ENCODE data around the gene MEIOB. TPM values are rescaled to one million over a fixed set of nuclear protein-coding genes. Genes with fewer than 3 reads are reported as not detected.

Gene MEIOB
- total and polyA plus RNA-seq, 8 donors, result 0.13 TPM; not detected in 7

GRCh38 chr16:1851793-1852192 lies 20.2 kb downstream of the MEIOB start:
- WGBS, 5 donors, result 60 to 72% (median 64%) methylated on average over 4 of the region's 4 CpGs

GRCh38 chr16:1850981-1851380 lies 21.0 kb downstream of the MEIOB start:
- no peaks in the 10 kb centered on the region for H3K36me3 ChIP-seq
- H3K27me3 ChIP-seq, result peaks cover 0 to 39% (median 4%) of the 10 kb centered on the region in 3 donors
- no peak overlapping the region for H3K4me3 ChIP-seq
- no peaks in the 10 kb centered on the region for H3K9me3 ChIP-seq
- intact Hi-C loops (cut with DNase I; ENCODE audit: low total_unique reads), result no loop called here
- no peak overlapping the region for H3K27ac ChIP-seq
- H3K4me1 ChIP-seq, result no peaks in the 10 kb centered on the region
- WGBS, 5 donors, result 71 to 77% (median 73%) methylated on average over 7 of the region's 7 CpGs
- no peak for DNase-seq
- TF ChIP-seq POLR2AphosphoS5 (IDR thresholded peaks at IDR 0.05), result no peak
- no peak for TF ChIP-seq POLR2A (IDR thresholded peaks at IDR 0.05)
- no peak for TF ChIP-seq EP300 (IDR thresholded peaks at IDR 0.05)
- TF ChIP-seq CTCF (IDR thresholded peaks at IDR 0.05), result no peak

More at GRCh38 chr16:1851793-1852192, 20.2 kb downstream of the MEIOB start:
- Histone ChIP-seq H3K27me3 (peaks cover 0 to 37% (median 4%) of the 10 kb centered on the region in 3 donors), H3K36me3 (no peaks in the 10 kb centered on the region), H3K9me3 (no peaks in the 10 kb centered on the region), H3K4me3 (no peak overlapping the region), H3K27ac (no peak overlapping the region), H3K4me1 (no peaks in the 10 kb centered on the region)
- no peak for DNase-seq
- intact Hi-C loops (cut with DNase I; ENCODE audit: low total_unique reads), result no loop called here
- no peak for TF ChIP-seq EP300 (IDR thresholded peaks at IDR 0.05)
- TF ChIP-seq POLR2A (IDR thresholded peaks at IDR 0.05), result no peak
- no peak for TF ChIP-seq POLR2AphosphoS5 (IDR thresholded peaks at IDR 0.05)
- no peak for TF ChIP-seq CTCF (IDR thresholded peaks at IDR 0.05)

- TF ChIP-seq CTCF (IDR thresholded peaks at IDR 0.05), result no peak
- no peak for TF ChIP-seq POLR2A (IDR thresholded peaks at IDR 0.05)
- no peak for TF ChIP-seq POLR2AphosphoS5 (IDR thresholded peaks at IDR 0.05)
- WGBS, 5 donors, result 74 to 92% (median 87%) methylated on average over 1 of the region's 1 CpG
Observed at GRCh38 chr16:1846416-1846815, 25.5 kb downstream of the MEIOB start.

GRCh38 chr16:1845985-1846384 lies 26.0 kb downstream of the MEIOB start:
- intact Hi-C loops (cut with DNase I; ENCODE audit: low total_unique reads), result no loop called here
- 32 to 41% (median 38%) methylated on average over 4 of the region's 4 CpGs for WGBS, 5 donors
- DNase-seq, result no peak

More at GRCh38 chr16:1846416-1846815, 25.5 kb downstream of the MEIOB start:
- no peaks in the 10 kb centered on the region for H3K36me3 ChIP-seq
- peaks cover 0 to 24% (median 4%) of the 10 kb centered on the region in 3 donors for H3K27me3 ChIP-seq
- intact Hi-C loops (cut with DNase I; ENCODE audit: low total_unique reads), result no loop called here
- H3K27ac ChIP-seq, result no peak overlapping the region
- DNase-seq, result no peak
- no peaks in the 10 kb centered on the region for H3K9me3 ChIP-seq
- no peak overlapping the region for H3K4me3 ChIP-seq
- no peaks in the 10 kb centered on the region for H3K4me1 ChIP-seq

More at GRCh38 chr16:1845985-1846384, 26.0 kb downstream of the MEIOB start:
- TF ChIP-seq EP300 (IDR thresholded peaks at IDR 0.05), result no peak
- no peak for TF ChIP-seq POLR2AphosphoS5 (IDR thresholded peaks at IDR 0.05)
- TF ChIP-seq POLR2A (IDR thresholded peaks at IDR 0.05), result no peak
- no peak for TF ChIP-seq CTCF (IDR thresholded peaks at IDR 0.05)
- Histone ChIP-seq H3K4me1 (no peaks in the 10 kb centered on the region), H3K27me3 (peaks cover 0 to 24% (median 4%) of the 10 kb centered on the region in 3 donors), H3K9me3 (no peaks in the 10 kb centered on the region), H3K27ac (no peak overlapping the region), H3K4me3 (no peak overlapping the region), H3K36me3 (no peaks in the 10 kb centered on the region)

Data from stomach (tissue), 9 donors.